Testis (tissue), 3 donors: ENCODE data around the gene ARHGAP26. TPM values are rescaled to one million over a fixed set of nuclear protein-coding genes. Genes with fewer than 3 reads are reported as not detected.

Experiments used
- DNase-seq: peaks from one replicate; pipeline ENCODE4 v3.0.0-alpha.2; 2019
- H3K27ac ChIP-seq, 2 donors: fragments of 200-600 bp; sonication (generic); one replicate each; pipeline ENCODE4 v1.5.1; 2019
- H3K27me3 ChIP-seq: fragments of 200-600 bp; sonication (generic); one replicate; pipeline ENCODE4 v1.5.1; 2019
- H3K36me3 ChIP-seq: fragments of 200-600 bp; sonication (generic); one replicate; pipeline ENCODE4 v1.5.1; 2017; ENCODE audit warnings: low read depth; ENCODE audit errors: missing control alignments
- H3K4me1 ChIP-seq: fragments of 200-600 bp; sonication (generic); one replicate; pipeline ENCODE4 v1.5.1; 2019
- H3K4me3 ChIP-seq, 2 donors: fragments of 200-600 bp; sonication (generic); one replicate each; pipeline ENCODE4 v1.5.1; 2017 to 2019
- H3K9me3 ChIP-seq: fragments of 200-600 bp; sonication (generic); one replicate; pipeline ENCODE4 v1.5.1; 2017
- POLR2A ChIP-seq: fragments of 450-650 bp; IDR thresholded peaks from one replicate; pipeline ENCODE4 v1.6.1; 2017; ENCODE audit warnings: antibody characterized with exemption, mild to moderate bottlenecking, moderate library complexity
- WGBS, 2 donors: methylation state at CpG; one replicate each; pipeline ENCODE4 v1.1.5; 2018; 5-methylcytosine and 5-hydroxymethylcytosine counted together
- intact Hi-C: fragments of 100-400 bp; cut with DNase I; formaldehyde crosslinking; loops from one replicate; pipeline ENCODE4 v1.15.1; 2023; ENCODE audit warnings: low total_unique reads
- polyA plus RNA-seq: library from polyadenylated mRNA; stranded (reverse); fragments of 350-450 nt; fragmentation: Illumina TruSeq; extraction: RNeasy Lipid Tissue Mini Kit (QIAGEN cat#74804); gene quantifications from one replicate; pipeline ENCODE4 v1.2.3, GENCODE V29; 2014; ENCODE audit warnings: low read depth, low replicate concordance; ENCODE audit not compliant: insufficient read depth
- total RNA-seq, 2 donors: library from RNA; depleted of rRNA; stranded (reverse); fragments of >200 nt; gene quantifications; one replicate each; pipeline ENCODE4 v1.2.3, GENCODE V29; 2016
- TF ChIP-seq, protein P1 (sequence below), 3 experiments: fragments of 450-650 bp in 2 of 3; fragments of 200-600 bp in 1 of 3; sonication (generic) in 1 of 3; IDR thresholded peaks; one replicate each; pipeline ENCODE4 v1.5.1; 2016 to 2019; ENCODE audit warnings: antibody characterized with exemption in 3 of 3, mild to moderate bottlenecking in 2 of 3, moderate library complexity in 1 of 3

Gene ARHGAP26
- total and polyA plus RNA-seq, 3 donors from 2014 or later, result 33.8 to 98.7 (median 95.7) TPM

DNA sequence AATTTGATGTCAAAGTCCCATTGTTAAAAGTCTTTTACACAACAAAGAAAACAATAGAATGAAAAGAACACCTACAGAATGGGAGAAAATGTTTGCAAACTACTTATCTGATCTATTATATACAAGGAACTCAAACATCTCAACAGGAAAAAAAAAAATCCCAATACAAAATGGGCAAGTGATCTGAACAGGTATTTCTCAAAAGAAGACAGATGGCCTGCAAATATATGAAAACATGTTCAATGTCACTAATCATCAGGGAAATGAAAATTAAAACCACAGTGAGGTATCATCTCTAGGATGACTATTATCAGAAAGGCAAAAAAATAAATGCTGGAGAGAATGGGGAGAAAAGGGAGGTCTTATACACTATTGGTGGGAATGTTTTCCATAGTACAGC, 301.8 kb downstream of the ARHGAP26 start:
- intact Hi-C loops, result no loop called here
- no peak overlapping the region for H3K4me3 ChIP-seq
- TF ChIP-seq POLR2A, result no peak
- TF ChIP-seq, protein P1, sequence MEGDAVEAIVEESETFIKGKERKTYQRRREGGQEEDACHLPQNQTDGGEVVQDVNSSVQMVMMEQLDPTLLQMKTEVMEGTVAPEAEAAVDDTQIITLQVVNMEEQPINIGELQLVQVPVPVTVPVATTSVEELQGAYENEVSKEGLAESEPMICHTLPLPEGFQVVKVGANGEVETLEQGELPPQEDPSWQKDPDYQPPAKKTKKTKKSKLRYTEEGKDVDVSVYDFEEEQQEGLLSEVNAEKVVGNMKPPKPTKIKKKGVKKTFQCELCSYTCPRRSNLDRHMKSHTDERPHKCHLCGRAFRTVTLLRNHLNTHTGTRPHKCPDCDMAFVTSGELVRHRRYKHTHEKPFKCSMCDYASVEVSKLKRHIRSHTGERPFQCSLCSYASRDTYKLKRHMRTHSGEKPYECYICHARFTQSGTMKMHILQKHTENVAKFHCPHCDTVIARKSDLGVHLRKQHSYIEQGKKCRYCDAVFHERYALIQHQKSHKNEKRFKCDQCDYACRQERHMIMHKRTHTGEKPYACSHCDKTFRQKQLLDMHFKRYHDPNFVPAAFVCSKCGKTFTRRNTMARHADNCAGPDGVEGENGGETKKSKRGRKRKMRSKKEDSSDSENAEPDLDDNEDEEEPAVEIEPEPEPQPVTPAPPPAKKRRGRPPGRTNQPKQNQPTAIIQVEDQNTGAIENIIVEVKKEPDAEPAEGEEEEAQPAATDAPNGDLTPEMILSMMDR (IDR thresholded peaks at IDR 0.05), result no peak

DNA sequence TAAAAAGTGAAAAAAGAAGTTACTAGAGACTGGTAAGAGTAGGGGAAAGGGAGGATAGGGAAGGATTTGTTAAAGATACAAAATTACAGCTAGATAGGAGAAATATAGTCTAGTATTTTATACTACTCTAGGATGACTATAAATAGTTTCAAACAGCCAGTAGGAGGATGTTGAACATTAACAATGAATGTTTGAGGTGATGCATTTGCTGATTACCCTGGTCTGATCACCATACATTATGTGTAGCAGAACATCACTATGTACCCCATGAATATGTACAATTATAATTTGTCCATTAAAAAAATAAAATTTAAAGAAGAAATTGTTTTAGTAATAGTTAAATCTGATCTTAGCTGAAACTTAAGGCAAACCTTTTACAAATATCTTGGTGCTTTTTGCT, 302.6 kb downstream of the ARHGAP26 start:
- Histone ChIP-seq H3K4me3 (no peak overlapping the region), H3K27ac (no peak overlapping the region), H3K4me1 (no peaks in the 10 kb centered on the region), H3K27me3 (no peaks in the 10 kb centered on the region), H3K9me3 (no peaks in the 10 kb centered on the region), H3K36me3 (no peaks in the 10 kb centered on the region)
- TF ChIP-seq, protein P1 (IDR thresholded peaks at IDR 0.05), result no peak
- TF ChIP-seq POLR2A, result no peak
- DNase-seq, result no peak
- intact Hi-C loops, result no loop called here

More for the DNA sequence above, 301.8 kb downstream of the ARHGAP26 start:
- H3K36me3 ChIP-seq, result no peaks in the 10 kb centered on the region
- DNase-seq, result no peak
- no peaks in the 10 kb centered on the region for H3K4me1 ChIP-seq
- no peaks in the 10 kb centered on the region for H3K9me3 ChIP-seq
- no peaks in the 10 kb centered on the region for H3K27me3 ChIP-seq
- no peak overlapping the region for H3K27ac ChIP-seq

DNA sequence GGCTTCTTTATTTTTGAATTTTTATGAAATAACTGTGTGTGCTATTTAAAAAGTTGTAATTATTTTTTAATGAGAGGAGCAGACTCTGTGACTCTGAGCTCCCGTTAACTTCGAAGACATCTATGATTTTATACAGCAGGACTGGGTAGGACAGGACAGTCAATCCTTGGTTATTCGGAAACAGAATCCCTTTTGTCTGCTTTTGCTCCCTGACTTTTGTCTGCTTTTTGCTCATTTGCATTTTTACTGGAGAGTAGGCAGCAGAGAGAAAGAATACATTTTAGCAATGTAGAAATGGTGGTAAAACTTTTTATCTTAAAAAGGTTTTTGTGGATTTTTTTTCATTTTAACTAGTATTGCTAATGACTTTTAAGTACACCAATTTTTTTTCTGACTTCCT, 303.6 kb downstream of the ARHGAP26 start:
- Histone ChIP-seq H3K9me3 (no peaks in the 10 kb centered on the region), H3K36me3 (no peaks in the 10 kb centered on the region), H3K4me1 (peaks cover under 1% of the 10 kb centered on the region), H3K27me3 (no peaks in the 10 kb centered on the region), H3K4me3 (no peak overlapping the region), H3K27ac (no peak overlapping the region)
- 48 to 54% methylated on average over 3 of the region's 3 CpGs for WGBS, 2 donors
- intact Hi-C loops, result no loop called here
- TF ChIP-seq POLR2A, result no peak
- TF ChIP-seq, protein P1 (IDR thresholded peaks at IDR 0.05), result no peak
- DNase-seq, result no peak

DNA sequence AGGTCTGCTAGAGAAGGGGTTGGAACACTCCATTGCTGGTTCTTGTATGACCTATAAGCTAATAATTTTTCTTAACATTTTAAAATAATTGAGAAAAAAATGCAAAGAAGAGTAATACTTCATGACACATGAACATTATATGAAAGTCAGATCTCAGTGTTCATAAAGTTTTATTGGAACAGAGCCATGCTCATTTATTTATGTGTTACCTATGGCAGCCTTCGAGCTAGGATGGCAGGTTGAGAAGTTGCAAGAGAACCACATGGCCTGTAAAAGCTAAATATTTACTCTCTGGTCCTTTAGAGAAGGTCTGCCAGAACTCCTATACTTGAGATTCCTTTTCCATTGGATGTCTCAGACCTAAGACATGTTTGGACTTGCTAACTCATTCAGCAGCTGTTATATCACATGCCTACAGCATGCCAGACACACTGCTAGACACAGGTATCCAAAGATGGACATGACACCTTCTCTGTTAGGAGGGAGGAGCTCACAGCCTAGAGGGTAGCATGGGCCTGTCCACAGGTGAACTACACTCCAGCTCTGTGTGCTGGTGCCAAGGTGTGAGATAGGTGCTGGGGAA, 304.3 kb downstream of the ARHGAP26 start:
- no peak for DNase-seq
- 88 to 97% methylated on average over 1 of the region's 1 CpG for WGBS, 2 donors
- Histone ChIP-seq H3K36me3 (no peaks in the 10 kb centered on the region), H3K9me3 (no peaks in the 10 kb centered on the region), H3K4me1 (peaks cover 5% of the 10 kb centered on the region), H3K27me3 (no peaks in the 10 kb centered on the region), H3K4me3 (no peak overlapping the region), H3K27ac (no peak overlapping the region)
- TF ChIP-seq, protein P1 (IDR thresholded peaks at IDR 0.05), result no peak
- no peak for TF ChIP-seq POLR2A
- intact Hi-C loops, result no loop called here

DNA sequence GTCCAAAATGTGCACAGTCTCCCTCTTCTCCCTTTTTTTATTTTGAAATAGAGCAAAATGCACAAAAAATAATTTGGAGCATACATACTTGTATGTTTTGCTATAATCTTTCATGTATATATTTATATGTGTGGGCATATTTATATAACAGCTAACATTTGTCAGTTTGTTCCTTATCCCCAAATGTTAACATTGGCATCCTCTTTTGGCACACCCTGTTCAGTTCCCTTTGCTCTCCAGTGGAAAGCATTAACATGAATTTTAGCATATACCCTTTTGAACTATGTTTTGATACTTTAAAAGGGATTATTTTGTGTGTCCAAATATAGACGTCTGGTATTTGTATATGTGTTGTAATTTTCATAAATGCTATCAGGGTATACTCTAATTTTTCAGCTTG, 306.2 kb downstream of the ARHGAP26 start:
- 72 to 83% methylated on average over 1 of the region's 1 CpG for WGBS, 2 donors
- no peaks in the 10 kb centered on the region for H3K36me3 ChIP-seq

More for the DNA sequence above, 306.2 kb downstream of the ARHGAP26 start:
- TF ChIP-seq, protein P1 (IDR thresholded peaks at IDR 0.05), result no peak
- no peak for TF ChIP-seq POLR2A
- intact Hi-C loops, result no loop called here
- H3K9me3 ChIP-seq, result no peaks in the 10 kb centered on the region
- peaks cover 5% of the 10 kb centered on the region for H3K4me1 ChIP-seq
- H3K27me3 ChIP-seq, result no peaks in the 10 kb centered on the region
- no peak overlapping the region for H3K27ac ChIP-seq
- no peak for DNase-seq
- no peak overlapping the region for H3K4me3 ChIP-seq
